ENCODE data around the gene CASP5. TPM values are rescaled to one million over a fixed set of nuclear protein-coding genes. Genes with fewer than 3 reads are reported as not detected.
A peak's percentile ranks its signal among the peaks of the same experiment; 100 is the strongest.

The CASP5 gene
- total RNA-seq, 2 donors from 2014 or later: not detected

- no peaks in the 10 kb centered on the region for H3K27me3 ChIP-seq (replicated peaks; ENCODE audit: insufficient read depth)
- peak; percentile 55 for DNase-seq (ENCODE audit: low spot score)
- no peaks in the 10 kb centered on the region for H3K36me3 ChIP-seq
- no peaks in the 10 kb centered on the region for H3K4me1 ChIP-seq (replicated peaks)
- no peaks in the 10 kb centered on the region for H3K9me3 ChIP-seq
- peak; percentile 87 for TF ChIP-seq POLR2AphosphoS5 (IDR thresholded peaks at IDR 0.05)
- TF ChIP-seq POLR2A (IDR thresholded peaks at IDR 0.05): no peak
- intact Hi-C loops (cut with DNase I): no loop called here
- under 1% methylated on average over 4 of the region's 4 CpGs for WGBS
- H3K27ac ChIP-seq: peak within 1 kb of the TSS; percentile 85 to 89
- H3K4me3 ChIP-seq: peak within 1 kb of the TSS; percentile 48 to 51
These were observed 54.6 kb downstream of the CASP5 start, which contains the start of gene CASP4 for GRCh38 chr11:104968355-104968855. Gene CASP4 (minus strand): TSS chr11:104968574. CDS start chr11:104968525, 49 bp downstream.

- Histone ChIP-seq H3K36me3 (no peaks in the 10 kb centered on the region), H3K4me3 (peak overlapping the region; percentile 48 to 51), H3K9me3 (no peaks in the 10 kb centered on the region), H3K27ac (peak overlapping the region; percentile 85 to 89), H3K27me3 (replicated peaks; ENCODE audit: insufficient read depth) (no peaks in the 10 kb centered on the region), H3K4me1 (replicated peaks) (no peaks in the 10 kb centered on the region)
- intact Hi-C loops (cut with DNase I): no loop called here
- no peak for DNase-seq (ENCODE audit: low spot score)
- WGBS: 3% methylated on average over 11 of the region's 11 CpGs
- TF ChIP-seq POLR2A (IDR thresholded peaks at IDR 0.05) (no peak), POLR2AphosphoS5 (IDR thresholded peaks at IDR 0.05) (no peak)
- TF ChIP-seq, protein P1, sequence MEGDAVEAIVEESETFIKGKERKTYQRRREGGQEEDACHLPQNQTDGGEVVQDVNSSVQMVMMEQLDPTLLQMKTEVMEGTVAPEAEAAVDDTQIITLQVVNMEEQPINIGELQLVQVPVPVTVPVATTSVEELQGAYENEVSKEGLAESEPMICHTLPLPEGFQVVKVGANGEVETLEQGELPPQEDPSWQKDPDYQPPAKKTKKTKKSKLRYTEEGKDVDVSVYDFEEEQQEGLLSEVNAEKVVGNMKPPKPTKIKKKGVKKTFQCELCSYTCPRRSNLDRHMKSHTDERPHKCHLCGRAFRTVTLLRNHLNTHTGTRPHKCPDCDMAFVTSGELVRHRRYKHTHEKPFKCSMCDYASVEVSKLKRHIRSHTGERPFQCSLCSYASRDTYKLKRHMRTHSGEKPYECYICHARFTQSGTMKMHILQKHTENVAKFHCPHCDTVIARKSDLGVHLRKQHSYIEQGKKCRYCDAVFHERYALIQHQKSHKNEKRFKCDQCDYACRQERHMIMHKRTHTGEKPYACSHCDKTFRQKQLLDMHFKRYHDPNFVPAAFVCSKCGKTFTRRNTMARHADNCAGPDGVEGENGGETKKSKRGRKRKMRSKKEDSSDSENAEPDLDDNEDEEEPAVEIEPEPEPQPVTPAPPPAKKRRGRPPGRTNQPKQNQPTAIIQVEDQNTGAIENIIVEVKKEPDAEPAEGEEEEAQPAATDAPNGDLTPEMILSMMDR (IDR thresholded peaks at IDR 0.05): no peak
These were observed 55.2 kb downstream of the CASP5 start for GRCh38 chr11:104967534-104968354.

GRCh38 chr11:104965735-104966134, 57.2 kb downstream of the CASP5 start:
- Histone ChIP-seq H3K27me3 (replicated peaks; ENCODE audit: insufficient read depth) (no peaks in the 10 kb centered on the region), H3K4me1 (replicated peaks) (no peaks in the 10 kb centered on the region), H3K4me3 (no peak overlapping the region), H3K9me3 (no peaks in the 10 kb centered on the region), H3K36me3 (no peaks in the 10 kb centered on the region), H3K27ac (no peak overlapping the region)
- TF ChIP-seq, protein P1 (IDR thresholded peaks at IDR 0.05): no peak
- no peak for TF ChIP-seq POLR2AphosphoS5 (IDR thresholded peaks at IDR 0.05)
- TF ChIP-seq POLR2A (IDR thresholded peaks at IDR 0.05): no peak
- 79% methylated on average over 5 of the region's 5 CpGs for whole genome bisulfite sequencing
- DNase-seq (ENCODE audit: low spot score): no peak
- intact Hi-C loops (cut with DNase I): no loop called here

DNA sequence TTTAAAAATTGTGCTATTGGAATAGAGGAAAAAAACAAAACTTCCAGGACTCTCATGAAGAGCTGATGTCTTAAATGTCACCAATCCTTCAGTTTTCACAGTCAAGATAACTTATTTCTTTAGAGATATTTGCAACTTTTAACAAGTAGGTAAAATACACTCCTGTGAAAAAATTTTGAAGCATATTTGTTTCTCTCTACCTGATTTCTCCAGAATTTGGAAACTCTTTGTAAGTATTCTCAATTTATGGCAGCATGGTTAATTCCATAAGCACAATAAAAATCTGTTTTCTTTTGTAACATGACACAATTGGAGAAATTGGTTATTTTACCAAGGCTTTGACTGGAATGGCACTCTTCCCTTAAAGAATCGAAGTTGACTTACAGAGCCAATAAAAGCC, 58.7 kb downstream of the CASP5 start:
- no peak overlapping the region for H3K27ac ChIP-seq
- TF ChIP-seq POLR2AphosphoS5 (IDR thresholded peaks at IDR 0.05): no peak
- TF ChIP-seq, protein P1 (IDR thresholded peaks at IDR 0.05): no peak
- TF ChIP-seq POLR2A (IDR thresholded peaks at IDR 0.05): no peak
- H3K36me3 ChIP-seq: no peaks in the 10 kb centered on the region
- no peaks in the 10 kb centered on the region for H3K27me3 ChIP-seq (replicated peaks; ENCODE audit: insufficient read depth)
- intact Hi-C loops (cut with DNase I): no loop called here
- no peak overlapping the region for H3K4me3 ChIP-seq
- 91% methylated on average over 1 of the region's 1 CpG for WGBS
- DNase-seq (ENCODE audit: low spot score): no peak
- H3K9me3 ChIP-seq: no peaks in the 10 kb centered on the region
- H3K4me1 ChIP-seq (replicated peaks): no peaks in the 10 kb centered on the region

GRCh38 chr11:104962852-104963251, 60.1 kb downstream of the CASP5 start:
- Histone ChIP-seq H3K27me3 (replicated peaks; ENCODE audit: insufficient read depth) (no peaks in the 10 kb centered on the region), H3K4me3 (no peak overlapping the region), H3K27ac (no peak overlapping the region), H3K9me3 (no peaks in the 10 kb centered on the region), H3K4me1 (replicated peaks) (no peaks in the 10 kb centered on the region), H3K36me3 (no peaks in the 10 kb centered on the region)
- WGBS: 89% methylated on average over 3 of the region's 3 CpGs
- no peak for TF ChIP-seq POLR2AphosphoS5 (IDR thresholded peaks at IDR 0.05)
- TF ChIP-seq, protein P1 (IDR thresholded peaks at IDR 0.05): no peak
- no peak for TF ChIP-seq POLR2A (IDR thresholded peaks at IDR 0.05)
- intact Hi-C loops (cut with DNase I): no loop called here
- DNase-seq (ENCODE audit: low spot score): no peak
